PFSK-1 (cell line): ENCODE measurements around the gene INPP5A.

Source experiments
- FOXP2 ChIP-seq: optimal IDR thresholded peaks from 2 replicates; pipeline ENCODE3; 2011; ENCODE audit warnings: borderline replicate concordance, control low read depth, inconsistent platforms; ENCODE audit not compliant: insufficient read depth; ENCODE audit errors: extremely low read length, extremely low read depth
- POLR2AphosphoS5 ChIP-seq: IDR thresholded peaks from 2 replicates; pipeline ENCODE4 v1.6.1; 2012; ENCODE audit warnings: low read depth, mild to moderate bottlenecking, control low read depth, low read length, moderate library complexity
- REST ChIP-seq, 2 experiments: IDR thresholded peaks; 2 replicates each; pipeline versions ENCODE4 v1.6.1 to v1.8.0; 2011 to 2012; ENCODE audit warnings: low read depth in 2 of 2, low read length in 2 of 2, control low read depth in 1 of 2, inconsistent platforms in 1 of 2, mild to moderate bottlenecking in 1 of 2, moderate library complexity in 1 of 2; ENCODE audit not compliant: insufficient read depth in 1 of 2
- SIN3A ChIP-seq: IDR thresholded peaks from 2 replicates; pipeline ENCODE4 v1.6.1; 2012; ENCODE audit warnings: mild to moderate bottlenecking, low read length, moderate library complexity, borderline replicate concordance; ENCODE audit not compliant: insufficient read depth
- TAF1 ChIP-seq: IDR thresholded peaks from 2 replicates; pipeline ENCODE4 v1.6.1; 2012; ENCODE audit warnings: low read length, control low read depth, borderline replicate concordance; ENCODE audit not compliant: insufficient read depth

GRCh38 chr10:132545659-132546367 is 8.2 kb downstream of the INPP5A start:
- TF ChIP-seq SIN3A (no peak), REST (IDR thresholded peaks at IDR 0.05; ENCODE audit: insufficient read depth in 1 of 2, low read depth in 2 of 2, low read length in 2 of 2) (no peak), FOXP2 (no peak), POLR2AphosphoS5 (no peak), TAF1 (no peak)
